ENCODE data around the gene MSLN. TPM values are rescaled to one million over a fixed set of nuclear protein-coding genes. Genes with fewer than 3 reads are reported as not detected.

MSLN gene
- polyA plus RNA-seq, 1 donor (not counting 4 experiments of a cell fraction or from before 2014, with no cell fraction given) = 8.5 TPM

GRCh38 chr16:766008-766819 is 5.7 kb downstream of the MSLN start:
- H3K9ac ChIP-seq (ENCODE audit: control insufficient read depth, extremely low read depth, insufficient read depth, low read length) = no peak overlapping the region
- H3K27me3 ChIP-seq (ENCODE audit: control insufficient read depth, extremely low read depth, insufficient read depth, low read length) = peaks cover 3% of the 10 kb centered on the region
- H4K20me1 ChIP-seq (ENCODE audit: control insufficient read depth, extremely low read depth, insufficient read depth, low read length) = no peaks in the 10 kb centered on the region
- dilution Hi-C loops (cut with MboI; ENCODE audit: extremely low pct_ligation_motif_present, low sequenced_read_pairs) = no loop called here
- H3K4me1 ChIP-seq (ENCODE audit: control insufficient read depth, extremely low read depth, insufficient read depth, low read length) = peaks cover 8% of the 10 kb centered on the region
- H2AFZ ChIP-seq (ENCODE audit: control insufficient read depth, low read length) = no peak overlapping the region
- H3K79me2 ChIP-seq (ENCODE audit: control insufficient read depth, insufficient read depth, low read length) = no peaks in the 10 kb centered on the region
- no peaks in the 10 kb centered on the region for H3K9me3 ChIP-seq (ENCODE audit: control insufficient read depth, low read depth, low read length)
- no peak overlapping the region for H3K4me3 ChIP-seq (ENCODE audit: control insufficient read depth in 2 of 3, extremely low read depth in 1 of 3, insufficient read depth in 2 of 3, low read depth in 1 of 3, low read length in 3 of 3)
- DNase-seq (ENCODE audit: low read depth, low spot score) (no peak), FAIRE-seq (no peak)
- H3K9me1 ChIP-seq (ENCODE audit: control insufficient read depth, extremely low read depth, insufficient read depth, low read length) = no peaks in the 10 kb centered on the region
- no peak overlapping the region for H3K4me2 ChIP-seq (ENCODE audit: control insufficient read depth, extremely low read depth, insufficient read depth, low read depth, low read length)
- TF ChIP-seq, protein P1, sequence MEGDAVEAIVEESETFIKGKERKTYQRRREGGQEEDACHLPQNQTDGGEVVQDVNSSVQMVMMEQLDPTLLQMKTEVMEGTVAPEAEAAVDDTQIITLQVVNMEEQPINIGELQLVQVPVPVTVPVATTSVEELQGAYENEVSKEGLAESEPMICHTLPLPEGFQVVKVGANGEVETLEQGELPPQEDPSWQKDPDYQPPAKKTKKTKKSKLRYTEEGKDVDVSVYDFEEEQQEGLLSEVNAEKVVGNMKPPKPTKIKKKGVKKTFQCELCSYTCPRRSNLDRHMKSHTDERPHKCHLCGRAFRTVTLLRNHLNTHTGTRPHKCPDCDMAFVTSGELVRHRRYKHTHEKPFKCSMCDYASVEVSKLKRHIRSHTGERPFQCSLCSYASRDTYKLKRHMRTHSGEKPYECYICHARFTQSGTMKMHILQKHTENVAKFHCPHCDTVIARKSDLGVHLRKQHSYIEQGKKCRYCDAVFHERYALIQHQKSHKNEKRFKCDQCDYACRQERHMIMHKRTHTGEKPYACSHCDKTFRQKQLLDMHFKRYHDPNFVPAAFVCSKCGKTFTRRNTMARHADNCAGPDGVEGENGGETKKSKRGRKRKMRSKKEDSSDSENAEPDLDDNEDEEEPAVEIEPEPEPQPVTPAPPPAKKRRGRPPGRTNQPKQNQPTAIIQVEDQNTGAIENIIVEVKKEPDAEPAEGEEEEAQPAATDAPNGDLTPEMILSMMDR (optimal IDR thresholded peaks at IDR 0.05 in 1 of 3, IDR thresholded peaks at IDR 0.05 in 1 of 3, conservative IDR thresholded peaks at IDR 0.05 in 1 of 3; ENCODE audit: extremely low read depth in 1 of 3, insufficient read depth in 2 of 3, low read length in 3 of 3) = no peak
- no peak for TF ChIP-seq EZH2 (IDR thresholded peaks at IDR 0.05; ENCODE audit: low read length)
- no peak overlapping the region for H3K27ac ChIP-seq (ENCODE audit: control insufficient read depth, insufficient read depth, low read length)
- H3K36me3 ChIP-seq (ENCODE audit: control insufficient read depth in 2 of 2, extremely low read depth in 1 of 2, insufficient read depth in 2 of 2, low read length in 2 of 2) = no peaks in the 10 kb centered on the region

- TF ChIP-seq EZH2 (IDR thresholded peaks at IDR 0.05; ENCODE audit: low read length) = no peak
- TF ChIP-seq, protein P1 (optimal IDR thresholded peaks at IDR 0.05 in 1 of 3, IDR thresholded peaks at IDR 0.05 in 1 of 3, conservative IDR thresholded peaks at IDR 0.05 in 1 of 3; ENCODE audit: extremely low read depth in 1 of 3, insufficient read depth in 2 of 3, low read length in 3 of 3) = no peak
- no peak overlapping the region for H2AFZ ChIP-seq (ENCODE audit: control insufficient read depth, low read length)
- no peaks in the 10 kb centered on the region for H4K20me1 ChIP-seq (ENCODE audit: control insufficient read depth, extremely low read depth, insufficient read depth, low read length)
- no peaks in the 10 kb centered on the region for H3K79me2 ChIP-seq (ENCODE audit: control insufficient read depth, insufficient read depth, low read length)
- dilution Hi-C loops (cut with MboI; ENCODE audit: extremely low pct_ligation_motif_present, low sequenced_read_pairs) = no loop called here
- no peak for DNase-seq (ENCODE audit: low read depth, low spot score)
- H3K36me3 ChIP-seq (ENCODE audit: control insufficient read depth in 2 of 2, extremely low read depth in 1 of 2, insufficient read depth in 2 of 2, low read length in 2 of 2) = no peaks in the 10 kb centered on the region
- H3K9me1 ChIP-seq (ENCODE audit: control insufficient read depth, extremely low read depth, insufficient read depth, low read length) = no peaks in the 10 kb centered on the region
- H3K27me3 ChIP-seq (ENCODE audit: control insufficient read depth, extremely low read depth, insufficient read depth, low read length) = peaks cover 3% of the 10 kb centered on the region
- H3K4me3 ChIP-seq (ENCODE audit: control insufficient read depth in 2 of 3, extremely low read depth in 1 of 3, insufficient read depth in 2 of 3, low read depth in 1 of 3, low read length in 3 of 3) = no peak overlapping the region
- no peak overlapping the region for H3K27ac ChIP-seq (ENCODE audit: control insufficient read depth, insufficient read depth, low read length)
- FAIRE-seq = no peak
- no peak overlapping the region for H3K9ac ChIP-seq (ENCODE audit: control insufficient read depth, extremely low read depth, insufficient read depth, low read length)
- H3K9me3 ChIP-seq (ENCODE audit: control insufficient read depth, low read depth, low read length) = no peaks in the 10 kb centered on the region
- H3K4me2 ChIP-seq (ENCODE audit: control insufficient read depth, extremely low read depth, insufficient read depth, low read depth, low read length) = no peak overlapping the region
- peaks cover under 1% of the 10 kb centered on the region for H3K4me1 ChIP-seq (ENCODE audit: control insufficient read depth, extremely low read depth, insufficient read depth, low read length)
Measured at GRCh38 chr16:766820-767640, 6.5 kb downstream of the MSLN start.
